Astrocyte of the spinal cord (primary cell): ENCODE measurements around the gene ACADS.

Experiments used
- DNase-seq: peaks from one replicate; pipeline ENCODE4 v3.0.0; 2011; ENCODE audit warnings: low read depth, low spot score
- H3K4me3 ChIP-seq: 2 replicates; pipeline ENCODE4 v1.5.1; 2011; ENCODE audit warnings: low read depth, mild to moderate bottlenecking, low read length, moderate library complexity
- in situ Hi-C: cut with HindIII; loops from 2 replicates; pipeline ENCODE4 v1.10.0; 2017; ENCODE audit warnings: low sequenced_read_pairs
- TF ChIP-seq, protein P1 (sequence below): IDR thresholded peaks from 2 replicates; pipeline ENCODE4 v1.5.1; 2012; ENCODE audit warnings: low read depth, mild to moderate bottlenecking, low read length, inconsistent platforms

Gene ACADS

DNA sequence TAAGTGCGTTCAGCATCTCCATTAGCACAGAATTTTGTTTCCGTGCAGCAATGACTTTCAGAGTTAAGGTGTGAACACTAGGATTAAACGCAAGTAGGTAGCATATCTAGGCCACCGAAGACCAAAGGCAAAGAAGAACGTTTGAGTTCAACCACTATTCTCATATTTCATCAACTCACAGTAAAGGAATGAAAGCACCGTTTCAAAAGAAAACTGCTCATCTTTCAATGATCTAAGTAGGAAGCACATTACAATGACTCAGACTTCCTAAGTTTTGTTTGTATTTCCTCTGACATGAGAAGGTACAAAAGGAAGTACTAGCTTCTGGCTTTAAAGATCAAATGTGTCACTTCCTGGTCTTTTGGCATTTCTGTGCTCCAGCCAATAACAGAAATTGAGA is 57.6 kb downstream of the ACADS start:
- in situ Hi-C loops, result no loop called here
- H3K4me3 ChIP-seq, result no peak overlapping the region
- TF ChIP-seq, protein P1, sequence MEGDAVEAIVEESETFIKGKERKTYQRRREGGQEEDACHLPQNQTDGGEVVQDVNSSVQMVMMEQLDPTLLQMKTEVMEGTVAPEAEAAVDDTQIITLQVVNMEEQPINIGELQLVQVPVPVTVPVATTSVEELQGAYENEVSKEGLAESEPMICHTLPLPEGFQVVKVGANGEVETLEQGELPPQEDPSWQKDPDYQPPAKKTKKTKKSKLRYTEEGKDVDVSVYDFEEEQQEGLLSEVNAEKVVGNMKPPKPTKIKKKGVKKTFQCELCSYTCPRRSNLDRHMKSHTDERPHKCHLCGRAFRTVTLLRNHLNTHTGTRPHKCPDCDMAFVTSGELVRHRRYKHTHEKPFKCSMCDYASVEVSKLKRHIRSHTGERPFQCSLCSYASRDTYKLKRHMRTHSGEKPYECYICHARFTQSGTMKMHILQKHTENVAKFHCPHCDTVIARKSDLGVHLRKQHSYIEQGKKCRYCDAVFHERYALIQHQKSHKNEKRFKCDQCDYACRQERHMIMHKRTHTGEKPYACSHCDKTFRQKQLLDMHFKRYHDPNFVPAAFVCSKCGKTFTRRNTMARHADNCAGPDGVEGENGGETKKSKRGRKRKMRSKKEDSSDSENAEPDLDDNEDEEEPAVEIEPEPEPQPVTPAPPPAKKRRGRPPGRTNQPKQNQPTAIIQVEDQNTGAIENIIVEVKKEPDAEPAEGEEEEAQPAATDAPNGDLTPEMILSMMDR, result no peak
- DNase-seq, result peak; percentile 71

DNA sequence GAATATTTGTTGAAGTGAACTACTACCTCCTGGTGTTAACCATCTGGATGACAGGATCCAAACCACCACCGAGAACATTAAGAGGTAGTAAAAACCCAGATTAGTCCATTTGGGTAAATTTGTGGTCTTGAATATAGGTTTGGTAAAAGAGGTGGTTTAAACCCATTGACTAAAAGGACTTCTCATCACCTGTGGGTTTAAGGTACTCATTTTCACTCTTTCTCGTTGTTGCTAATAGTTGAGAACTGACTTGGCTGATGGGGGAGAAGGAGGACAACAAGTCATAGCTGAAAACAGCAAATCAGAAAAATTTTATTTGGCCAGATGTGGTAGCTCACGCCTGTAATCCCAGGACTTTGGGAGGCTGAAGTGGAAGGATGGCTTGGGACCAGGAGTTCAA is 59.2 kb downstream of the ACADS start:
- no peak for DNase-seq
- in situ Hi-C loops, result no loop called here
- H3K4me3 ChIP-seq, result no peak overlapping the region
- TF ChIP-seq, protein P1, result no peak

DNA sequence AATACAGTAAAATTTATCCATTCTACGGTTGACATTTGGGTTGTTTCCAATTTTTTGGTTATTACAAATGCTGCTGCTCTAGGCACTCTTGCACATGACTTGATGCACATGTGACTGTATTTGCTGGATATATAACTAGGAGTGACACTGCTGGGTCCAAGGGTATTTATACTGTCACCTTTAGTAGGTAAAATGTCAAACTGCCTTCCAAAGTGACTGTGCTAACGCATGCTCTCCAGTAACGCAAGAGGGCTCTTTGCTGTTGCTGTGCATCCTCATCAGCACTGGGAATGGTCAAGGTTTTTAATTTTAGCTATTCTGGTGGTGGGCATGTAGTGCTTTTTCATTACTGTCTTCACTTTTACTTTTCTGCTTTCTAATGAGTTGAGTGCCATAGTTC is 62.3 kb downstream of the ACADS start:
- no peak overlapping the region for H3K4me3 ChIP-seq
- DNase-seq, result no peak
- in situ Hi-C loops, result no loop called here
- TF ChIP-seq, protein P1, result no peak
